SU-DHL-6 (cell line): ENCODE measurements around the gene TMEM18.

Experiments used
- CTCF ChIP-seq: fragments of 200-600 bp; sonication (generic); IDR thresholded peaks from one replicate; pipeline ENCODE4 v1.5.1; 2017; ENCODE audit warnings: antibody characterized with exemption, mild to moderate bottlenecking, low read length, moderate library complexity; ENCODE audit not compliant: insufficient read depth, poor library complexity, severe bottlenecking
- EZH2phosphoT487 ChIP-seq: fragments of 200-600 bp; sonication (generic), shearing (Covaris generic); conservative IDR thresholded peaks from 2 replicates; pipeline ENCODE4 v1.6.1; 2018; ENCODE audit warnings: mild to moderate bottlenecking, antibody characterized with exemption, low read length, moderate library complexity, mixed read lengths

- no peak for TF ChIP-seq CTCF
- TF ChIP-seq EZH2phosphoT487, result no peak
Observed at GRCh38 chr2:669323-669722, 7.9 kb downstream of the TMEM18 start.
